Measurements from ENCODE around the gene BNC2.

GRCh38 chr9:16918920-16919319 is 48.5 kb upstream of the BNC2 start:
- TF ChIP-seq CTCF (IDR thresholded peaks at IDR 0.05) (no peak), EZH2 (IDR thresholded peaks at IDR 0.05) (no peak)
